Loucy (cell line): ENCODE measurements around the gene SLC25A15.

ENCODE experiments used
- EZH2phosphoT487 ChIP-seq: fragments of 200-600 bp; IDR thresholded peaks from 2 replicates; pipeline ENCODE4 v1.6.1; 2018; ENCODE audit warnings: antibody characterized with exemption, mild to moderate bottlenecking, moderate library complexity, borderline replicate concordance
- TF ChIP-seq, protein P1 (sequence below): fragments of 200-600 bp; sonication (generic); conservative IDR thresholded peaks from 2 replicates; pipeline ENCODE4 v1.5.1; 2014; ENCODE audit warnings: mild to moderate bottlenecking, antibody characterized with exemption, low read length

DNA sequence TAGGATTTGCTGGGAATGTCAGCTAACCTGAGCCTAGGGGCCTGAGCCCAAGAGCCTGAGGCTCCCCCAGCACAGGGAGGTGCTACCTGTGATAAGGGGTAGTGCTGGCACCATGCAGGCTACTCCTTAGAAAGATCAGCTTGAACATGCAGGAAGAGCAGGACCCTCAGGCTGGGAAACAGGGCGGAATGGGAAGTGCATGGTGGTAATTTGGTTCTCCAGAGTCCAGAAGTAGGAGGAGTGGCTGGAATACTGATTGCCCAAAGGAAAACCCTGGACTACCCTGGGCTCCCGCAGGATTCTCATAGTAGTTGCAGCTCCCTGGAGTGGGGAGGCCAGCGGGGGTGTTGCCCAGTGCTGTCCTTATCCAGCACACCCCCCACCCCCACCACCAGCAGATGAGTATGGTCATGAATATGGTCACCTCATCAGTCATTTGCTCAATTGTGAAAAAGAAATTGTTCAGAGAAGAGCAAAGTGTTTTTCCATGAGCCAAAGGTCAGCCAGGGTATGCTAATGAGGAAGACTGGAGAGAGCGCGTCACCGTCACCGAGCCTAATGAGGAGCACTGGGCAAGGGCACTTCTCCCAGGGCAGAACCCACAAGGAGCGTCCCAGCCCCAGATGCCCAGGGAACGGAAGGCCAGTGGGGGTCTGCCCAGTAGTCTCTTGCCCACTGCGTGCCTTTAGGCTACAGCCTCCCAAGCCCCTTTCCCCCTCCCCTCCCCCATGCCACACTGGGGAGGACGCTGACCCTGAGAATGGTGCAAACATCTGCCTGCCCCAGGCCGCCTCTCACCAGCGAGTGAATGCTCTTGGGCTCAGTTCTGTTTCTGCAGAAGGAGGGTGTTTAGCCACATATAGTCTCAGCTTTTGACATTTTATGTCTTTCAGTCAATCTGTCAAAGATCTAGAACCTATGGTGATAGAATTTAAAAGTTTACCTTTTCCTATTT lies 5.3 kb downstream of the SLC25A15 start:
- TF ChIP-seq, protein P1, sequence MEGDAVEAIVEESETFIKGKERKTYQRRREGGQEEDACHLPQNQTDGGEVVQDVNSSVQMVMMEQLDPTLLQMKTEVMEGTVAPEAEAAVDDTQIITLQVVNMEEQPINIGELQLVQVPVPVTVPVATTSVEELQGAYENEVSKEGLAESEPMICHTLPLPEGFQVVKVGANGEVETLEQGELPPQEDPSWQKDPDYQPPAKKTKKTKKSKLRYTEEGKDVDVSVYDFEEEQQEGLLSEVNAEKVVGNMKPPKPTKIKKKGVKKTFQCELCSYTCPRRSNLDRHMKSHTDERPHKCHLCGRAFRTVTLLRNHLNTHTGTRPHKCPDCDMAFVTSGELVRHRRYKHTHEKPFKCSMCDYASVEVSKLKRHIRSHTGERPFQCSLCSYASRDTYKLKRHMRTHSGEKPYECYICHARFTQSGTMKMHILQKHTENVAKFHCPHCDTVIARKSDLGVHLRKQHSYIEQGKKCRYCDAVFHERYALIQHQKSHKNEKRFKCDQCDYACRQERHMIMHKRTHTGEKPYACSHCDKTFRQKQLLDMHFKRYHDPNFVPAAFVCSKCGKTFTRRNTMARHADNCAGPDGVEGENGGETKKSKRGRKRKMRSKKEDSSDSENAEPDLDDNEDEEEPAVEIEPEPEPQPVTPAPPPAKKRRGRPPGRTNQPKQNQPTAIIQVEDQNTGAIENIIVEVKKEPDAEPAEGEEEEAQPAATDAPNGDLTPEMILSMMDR = no peak
- TF ChIP-seq EZH2phosphoT487 = no peak
